Tibial nerve (tissue), 4 donors: ENCODE results near the gene PCBP3.

Experiments
- EP300 ChIP-seq, 2 donors: sonication (generic); formaldehyde crosslinking; IDR thresholded peaks; one replicate each; pipeline ENCODE4 v1.6.1; 2017; ENCODE audit warnings: antibody characterized with exemption in 2 of 2, mild to moderate bottlenecking in 1 of 2
- POLR2A ChIP-seq, 2 donors: fragments of 450-650 bp; IDR thresholded peaks; one replicate each; pipeline ENCODE4 v1.6.1; 2017; ENCODE audit warnings: antibody characterized with exemption in 2 of 2, mild to moderate bottlenecking in 2 of 2, moderate library complexity in 2 of 2
- TF ChIP-seq, protein P1 (sequence below), 5 experiments: fragments of 200-600 bp in 3 of 5; fragments of 450-650 bp in 2 of 5; sonication (generic) in 3 of 5; IDR thresholded peaks; one replicate each; pipeline ENCODE4 v1.5.1; 2016 to 2019; ENCODE audit warnings: antibody characterized with exemption in 5 of 5, mild to moderate bottlenecking in 3 of 5, moderate library complexity in 2 of 5

GRCh38 chr21:45830720-45831366 is 187.3 kb downstream of the PCBP3 start:
- no peak for TF ChIP-seq POLR2A (IDR thresholded peaks at IDR 0.05)
- TF ChIP-seq, protein P1, sequence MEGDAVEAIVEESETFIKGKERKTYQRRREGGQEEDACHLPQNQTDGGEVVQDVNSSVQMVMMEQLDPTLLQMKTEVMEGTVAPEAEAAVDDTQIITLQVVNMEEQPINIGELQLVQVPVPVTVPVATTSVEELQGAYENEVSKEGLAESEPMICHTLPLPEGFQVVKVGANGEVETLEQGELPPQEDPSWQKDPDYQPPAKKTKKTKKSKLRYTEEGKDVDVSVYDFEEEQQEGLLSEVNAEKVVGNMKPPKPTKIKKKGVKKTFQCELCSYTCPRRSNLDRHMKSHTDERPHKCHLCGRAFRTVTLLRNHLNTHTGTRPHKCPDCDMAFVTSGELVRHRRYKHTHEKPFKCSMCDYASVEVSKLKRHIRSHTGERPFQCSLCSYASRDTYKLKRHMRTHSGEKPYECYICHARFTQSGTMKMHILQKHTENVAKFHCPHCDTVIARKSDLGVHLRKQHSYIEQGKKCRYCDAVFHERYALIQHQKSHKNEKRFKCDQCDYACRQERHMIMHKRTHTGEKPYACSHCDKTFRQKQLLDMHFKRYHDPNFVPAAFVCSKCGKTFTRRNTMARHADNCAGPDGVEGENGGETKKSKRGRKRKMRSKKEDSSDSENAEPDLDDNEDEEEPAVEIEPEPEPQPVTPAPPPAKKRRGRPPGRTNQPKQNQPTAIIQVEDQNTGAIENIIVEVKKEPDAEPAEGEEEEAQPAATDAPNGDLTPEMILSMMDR (IDR thresholded peaks at IDR 0.05), result no peak
- TF ChIP-seq EP300 (IDR thresholded peaks at IDR 0.05), result no peak
